MM.1S (cell line): ENCODE data around the gene GPR107.

Source experiments
- EZH2 ChIP-seq: fragments of 300-600 bp; sonication (generic); optimal IDR thresholded peaks from 2 replicates; pipeline ENCODE3; 2017; ENCODE audit warnings: low read depth, mild to moderate bottlenecking, antibody characterized with exemption, low read length, mixed read lengths
- TF ChIP-seq, protein P1 (sequence below): fragments of 300-600 bp; sonication (generic); IDR thresholded peaks from 2 replicates; pipeline ENCODE4 v1.5.1; 2016; ENCODE audit warnings: antibody characterized with exemption, low read length, mixed read lengths

- TF ChIP-seq, protein P1, sequence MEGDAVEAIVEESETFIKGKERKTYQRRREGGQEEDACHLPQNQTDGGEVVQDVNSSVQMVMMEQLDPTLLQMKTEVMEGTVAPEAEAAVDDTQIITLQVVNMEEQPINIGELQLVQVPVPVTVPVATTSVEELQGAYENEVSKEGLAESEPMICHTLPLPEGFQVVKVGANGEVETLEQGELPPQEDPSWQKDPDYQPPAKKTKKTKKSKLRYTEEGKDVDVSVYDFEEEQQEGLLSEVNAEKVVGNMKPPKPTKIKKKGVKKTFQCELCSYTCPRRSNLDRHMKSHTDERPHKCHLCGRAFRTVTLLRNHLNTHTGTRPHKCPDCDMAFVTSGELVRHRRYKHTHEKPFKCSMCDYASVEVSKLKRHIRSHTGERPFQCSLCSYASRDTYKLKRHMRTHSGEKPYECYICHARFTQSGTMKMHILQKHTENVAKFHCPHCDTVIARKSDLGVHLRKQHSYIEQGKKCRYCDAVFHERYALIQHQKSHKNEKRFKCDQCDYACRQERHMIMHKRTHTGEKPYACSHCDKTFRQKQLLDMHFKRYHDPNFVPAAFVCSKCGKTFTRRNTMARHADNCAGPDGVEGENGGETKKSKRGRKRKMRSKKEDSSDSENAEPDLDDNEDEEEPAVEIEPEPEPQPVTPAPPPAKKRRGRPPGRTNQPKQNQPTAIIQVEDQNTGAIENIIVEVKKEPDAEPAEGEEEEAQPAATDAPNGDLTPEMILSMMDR = no peak
- TF ChIP-seq EZH2 = no peak
Measured at GRCh38 chr9:130027533-130028365, 26.0 kb upstream of the GPR107 start.
